Activated naive CD4-positive, alpha-beta T cell (primary cell): ENCODE results near the gene STAG1.
"Not testable (repeated sequence)": the region's sequence is repeated elsewhere in the genome, so short reads cannot be mapped to it uniquely, and the experiment has no call there.

Experiments used
- DNase-seq, 4 experiments: peaks; one replicate each; lab custom pipeline; 2025; lab: John Stamatoyannopoulos, UW

The STAG1 gene

GRCh38 chr3:136586580-136586979 lies 165.6 kb downstream of the STAG1 start:
- DNase-seq, result no peak

DNA sequence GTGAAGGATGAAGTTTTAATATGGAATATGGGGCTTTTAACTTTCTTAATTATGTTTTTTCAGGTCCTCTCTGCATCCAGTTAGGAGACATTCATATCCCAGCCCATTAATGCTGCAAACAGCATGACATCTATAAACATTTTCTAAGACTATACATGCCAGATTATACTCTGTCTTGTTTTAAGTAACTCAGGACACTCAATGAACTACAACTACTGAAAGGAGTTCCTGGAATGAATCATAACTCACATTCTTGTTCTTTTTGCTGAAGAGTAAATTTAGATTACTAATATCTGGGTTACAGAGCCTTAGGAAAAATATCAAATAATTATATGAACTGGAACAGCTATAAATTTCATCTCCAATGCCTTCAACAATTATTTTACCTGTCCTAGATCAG lies 167.4 kb downstream of the STAG1 start:
- DNase-seq, result no peak

GRCh38 chr3:136583823-136584222 lies 168.4 kb downstream of the STAG1 start:
- DNase-seq, result no peak

GRCh38 chr3:136577791-136578190 lies 174.4 kb downstream of the STAG1 start:
- no peak for DNase-seq

GRCh38 chr3:136576279-136577009 lies 175.7 kb downstream of the STAG1 start:
- no peak for DNase-seq

- DNase-seq, result no peak
Observed at GRCh38 chr3:136567599-136568188, 184.5 kb downstream of the STAG1 start.

DNA sequence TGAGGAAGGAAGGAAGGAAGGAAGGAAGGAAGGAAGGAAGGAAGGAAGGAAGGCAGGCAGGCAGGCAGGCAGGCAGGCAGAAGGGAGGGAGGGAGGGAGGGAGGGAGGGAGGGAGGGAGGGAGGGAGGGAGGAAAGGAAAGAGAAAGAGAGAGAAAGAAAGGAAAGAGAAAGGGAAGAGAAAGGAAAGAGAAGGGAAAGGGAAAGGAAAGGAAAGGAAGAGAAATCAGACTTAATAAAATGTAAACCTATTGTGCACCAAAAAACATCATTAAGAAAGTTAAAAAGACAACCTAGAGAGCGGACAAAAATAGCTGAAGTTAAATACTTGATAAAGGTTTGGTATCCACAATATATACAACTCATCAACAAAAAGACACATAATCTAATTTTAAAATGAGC lies 187.2 kb downstream of the STAG1 start:
- DNase-seq, result not testable (repeated sequence)

DNA sequence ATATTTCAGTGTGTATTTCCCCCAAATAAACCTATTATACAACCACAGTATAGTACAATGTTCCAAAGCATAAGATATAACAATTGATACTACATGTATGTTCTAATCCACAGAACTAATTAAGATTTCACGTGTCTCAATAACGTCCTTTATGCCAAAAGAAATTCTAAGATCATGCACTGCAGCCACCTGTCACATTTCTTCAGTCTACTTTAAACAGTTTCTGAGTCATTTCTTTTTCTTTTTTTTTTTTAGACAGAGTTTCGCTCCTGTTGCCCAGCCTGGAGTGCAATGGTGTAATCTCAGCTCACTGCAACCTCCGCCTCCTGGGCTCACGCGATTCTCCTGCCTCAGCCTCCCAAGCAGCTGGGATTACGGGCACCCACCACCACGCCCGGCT lies 190.2 kb downstream of the STAG1 start:
- no peak for DNase-seq

DNA sequence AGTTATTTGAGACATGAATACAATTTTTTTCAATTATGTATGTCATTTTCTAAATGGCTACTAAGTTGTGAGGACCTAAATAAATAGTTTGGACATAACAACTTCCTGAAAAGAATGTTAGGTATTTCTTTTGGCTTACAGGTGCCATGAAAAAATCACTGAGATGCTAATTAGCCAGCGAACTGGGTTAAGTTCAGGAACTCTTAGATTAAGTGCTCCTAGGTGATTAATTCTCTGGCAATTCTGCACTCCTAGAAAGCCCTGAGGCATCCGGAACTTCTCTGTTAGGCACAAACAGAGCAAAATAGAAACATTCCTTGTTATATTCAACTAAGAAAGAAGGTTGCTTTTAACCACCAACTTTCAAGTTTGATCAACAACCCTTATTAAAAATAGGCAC lies 192.3 kb downstream of the STAG1 start:
- no peak for DNase-seq

GRCh38 chr3:136549461-136549860 lies 202.7 kb downstream of the STAG1 start:
- DNase-seq, result not testable (repeated sequence)

- DNase-seq, result no peak
Observed at GRCh38 chr3:136547293-136547692, 204.9 kb downstream of the STAG1 start.

DNA sequence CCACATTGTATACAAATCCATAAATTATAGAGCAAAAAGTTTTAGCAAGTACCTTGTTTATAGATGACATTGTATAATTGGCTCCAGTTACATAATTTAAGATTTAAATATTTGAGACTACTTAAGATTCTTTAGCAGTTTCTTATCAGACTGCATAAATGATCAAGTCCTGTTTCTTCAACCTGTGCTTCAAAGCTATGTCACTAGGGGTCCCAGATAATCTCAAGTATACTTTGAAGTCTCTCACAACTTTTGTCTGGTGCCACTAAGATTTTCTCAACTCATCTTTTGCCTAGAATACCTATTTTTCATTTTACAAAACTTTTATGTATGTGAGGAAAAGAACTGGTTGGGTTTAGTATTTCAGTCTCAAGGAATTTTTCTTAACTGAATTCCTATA lies 205.5 kb downstream of the STAG1 start:
- no peak for DNase-seq

DNA sequence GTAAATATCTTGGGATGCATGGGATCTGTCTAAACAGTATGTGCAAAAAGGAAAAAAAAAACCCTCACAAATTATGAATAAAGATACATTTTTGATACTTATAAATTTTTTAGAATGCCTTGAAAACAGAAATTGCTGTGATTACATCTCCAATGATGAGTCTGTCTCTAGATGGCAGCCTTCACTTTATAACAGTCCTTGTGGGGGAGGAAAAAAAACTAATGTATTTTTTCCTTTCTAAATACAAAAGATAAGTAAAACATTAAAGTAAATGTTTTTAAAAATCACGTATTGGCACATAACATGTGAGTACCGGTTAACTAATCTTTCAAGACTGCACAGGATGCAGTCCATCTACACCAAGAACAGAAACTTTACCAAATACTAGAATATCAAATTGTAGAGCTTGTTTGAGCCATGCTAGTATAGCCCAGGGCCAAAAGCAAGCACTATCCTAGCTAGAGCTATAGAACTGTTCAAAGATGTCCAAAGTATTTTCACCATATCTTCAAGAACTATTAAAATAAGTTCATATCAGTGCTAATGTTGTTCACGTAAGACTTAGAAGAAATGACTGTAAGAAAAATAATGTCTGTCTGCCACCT lies 206.4 kb downstream of the STAG1 start:
- no peak for DNase-seq

DNA sequence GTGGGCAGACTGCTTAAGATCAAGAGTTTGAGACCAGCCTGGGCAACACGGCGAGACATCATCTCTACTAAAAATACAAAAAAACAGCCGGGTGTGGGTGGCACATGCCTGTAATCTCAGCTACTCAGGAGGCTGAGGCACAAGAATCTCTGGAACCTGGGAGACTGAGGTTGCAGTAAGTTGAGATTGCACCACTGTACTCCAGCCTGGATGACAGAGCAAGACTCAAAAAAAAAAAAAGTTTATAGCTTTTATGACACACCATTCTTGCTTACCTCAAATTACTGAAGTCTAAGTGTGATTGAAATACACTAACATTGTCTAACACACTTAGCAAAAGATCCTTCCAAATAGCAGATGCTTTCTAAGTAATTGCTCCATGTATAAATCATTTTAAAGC lies 207.6 kb downstream of the STAG1 start:
- no peak for DNase-seq

DNA sequence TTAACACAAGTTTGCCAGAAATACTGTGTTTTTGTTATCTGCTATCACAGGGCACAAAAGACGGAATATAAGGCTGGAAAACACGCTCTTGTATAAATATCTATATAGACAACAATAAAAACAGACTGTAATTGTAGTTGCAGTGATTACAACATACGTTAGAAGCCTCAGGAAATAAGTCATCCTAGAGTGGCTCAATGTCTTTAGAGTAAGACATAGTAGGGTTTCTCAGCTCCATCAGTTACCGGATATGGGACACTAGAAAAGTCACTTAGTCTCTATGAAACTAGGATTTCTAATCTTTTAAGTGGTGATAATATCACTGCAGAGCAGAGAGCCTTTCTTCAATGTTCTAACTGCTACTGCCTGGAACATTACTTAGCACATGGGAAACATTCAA lies 208.8 kb downstream of the STAG1 start:
- no peak for DNase-seq

- DNase-seq, result no peak
Observed at GRCh38 chr3:136535906-136536305, 216.3 kb downstream of the STAG1 start.

DNA sequence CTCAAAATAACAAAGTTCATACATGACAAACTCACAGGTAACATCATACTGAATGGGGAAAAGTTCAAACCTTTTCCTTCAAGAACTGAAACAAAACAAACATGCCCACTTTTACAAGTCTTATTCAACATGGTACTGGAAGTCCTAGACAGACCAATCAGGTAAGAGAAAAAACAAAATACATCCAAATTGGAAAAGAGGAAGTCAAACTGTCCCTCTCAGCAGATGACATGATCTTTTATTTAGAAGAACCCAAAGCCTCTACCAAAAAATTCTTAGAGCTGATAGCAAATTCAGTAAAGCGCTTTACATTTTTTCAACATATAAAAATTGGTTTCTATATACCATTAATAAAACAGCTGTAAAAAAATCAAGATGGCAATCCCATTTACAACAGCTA lies 219.4 kb downstream of the STAG1 start:
- no peak for DNase-seq

GRCh38 chr3:136518102-136518501 lies 234.1 kb downstream of the STAG1 start:
- DNase-seq, result no peak

GRCh38 chr3:136516656-136517055 lies 235.5 kb downstream of the STAG1 start:
- DNase-seq, result no peak

- no peak for DNase-seq
Observed at GRCh38 chr3:136516095-136516494, 236.1 kb downstream of the STAG1 start.

DNA sequence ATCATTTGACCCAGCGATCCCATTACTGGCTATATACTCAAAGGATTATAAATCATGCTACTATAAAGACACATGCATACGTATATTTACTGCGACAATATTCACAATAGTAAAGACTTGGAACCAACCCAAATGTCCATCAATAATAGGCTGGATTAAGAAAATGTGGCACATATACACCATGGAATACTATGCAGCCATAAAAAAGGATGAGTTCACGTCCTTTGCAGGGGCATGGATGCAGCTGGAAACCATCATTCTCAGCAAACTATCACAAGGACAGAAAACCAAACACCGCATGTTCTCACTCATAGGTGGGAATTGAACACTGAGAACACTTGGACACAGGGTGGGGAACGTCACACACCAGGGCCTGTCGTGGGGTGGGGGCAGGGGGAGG lies 237.6 kb downstream of the STAG1 start:
- DNase-seq, result not testable (repeated sequence)

DNA sequence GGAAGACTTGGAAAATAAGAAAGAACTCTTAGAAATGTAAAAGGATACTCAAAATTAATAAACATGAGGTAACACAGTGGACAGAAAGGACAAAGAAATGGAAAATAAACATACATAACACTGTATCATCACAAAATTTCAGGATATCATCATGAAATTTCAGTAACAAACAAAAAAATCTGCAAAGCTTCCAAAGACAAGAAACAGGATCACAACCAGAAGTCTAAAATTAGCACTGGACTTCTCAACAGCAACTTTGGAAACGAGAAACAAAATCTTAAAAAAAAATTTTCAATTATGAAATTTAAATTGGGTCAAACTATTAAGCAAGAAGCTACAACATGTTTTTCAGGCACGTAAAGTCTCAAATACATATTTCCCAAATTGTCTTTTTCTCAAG lies 238.8 kb downstream of the STAG1 start:
- no peak for DNase-seq

DNA sequence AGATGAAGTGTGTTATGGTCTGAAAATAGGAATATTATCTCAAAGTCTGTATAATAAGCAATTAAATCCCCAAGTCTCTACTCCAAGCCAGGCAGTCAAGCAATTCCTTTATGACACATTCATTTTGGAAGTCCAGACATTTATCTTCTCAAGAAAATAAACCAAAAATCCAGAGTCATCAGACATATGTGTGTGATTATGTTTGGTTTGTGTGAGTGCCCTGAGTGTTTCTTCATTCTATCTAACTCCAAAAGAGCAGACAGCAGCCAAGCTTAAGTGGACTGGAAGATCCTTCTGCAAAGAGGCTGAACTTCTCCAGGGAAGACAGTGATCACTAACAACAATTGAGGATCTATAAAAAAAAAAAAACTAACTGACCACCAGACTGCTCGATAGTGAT lies 239.8 kb downstream of the STAG1 start:
- DNase-seq, result no peak

DNA sequence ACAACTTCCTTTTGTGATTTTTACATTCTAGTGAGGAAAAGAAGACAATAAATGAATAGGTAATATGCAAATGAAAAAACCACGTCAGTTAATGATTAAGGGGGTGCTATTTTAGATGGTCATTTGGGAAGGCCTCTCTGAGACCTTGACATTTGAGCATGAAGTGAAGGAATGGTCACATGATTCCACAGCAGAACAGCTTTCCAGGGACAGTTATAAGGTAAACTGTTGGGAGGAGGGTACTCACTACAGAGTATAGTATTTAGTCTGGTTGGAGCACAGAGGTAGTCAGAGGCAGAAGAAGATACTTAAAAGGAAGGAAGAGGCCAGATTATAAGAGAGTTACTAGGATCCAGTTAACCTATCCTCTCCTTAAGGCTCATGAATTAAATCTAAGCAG lies 246.5 kb downstream of the STAG1 start:
- no peak for DNase-seq
